T-helper 2 cell treated with Interferon-gamma antibody and Interleukin-4, amounts not matched to agents 5 μg/mL and 100 μg/mL, for 36 hours (primary cell): ENCODE measurements around the gene PCGF1.
"Not testable (repeated sequence)": the region's sequence is repeated elsewhere in the genome, so short reads cannot be mapped to it uniquely, and the experiment has no call there.

Experiments
- DNase-seq: peaks from one replicate; pipeline ENCODE4 v3.0.0; 2021; ENCODE audit warnings: low spot score
- H3K27ac Mint-ChIP-seq: one replicate; pipeline ENCODE4 v1.8.0; 2021; ENCODE audit warnings: mild to moderate bottlenecking, mixed read lengths
- H3K27me3 Mint-ChIP-seq: one replicate; pipeline ENCODE4 v1.8.0; 2021; ENCODE audit warnings: low read depth, mixed read lengths
- H3K36me3 Mint-ChIP-seq: one replicate; pipeline ENCODE4 v1.8.0; 2021; ENCODE audit warnings: low read depth, mixed read lengths
- H3K4me1 Mint-ChIP-seq: one replicate; pipeline ENCODE4 v1.8.0; 2021; ENCODE audit warnings: low read depth, mixed read lengths
- H3K4me3 Mint-ChIP-seq: one replicate; pipeline ENCODE4 v1.8.0; 2022; ENCODE audit warnings: mild to moderate bottlenecking, moderate library complexity, mixed read lengths
- H3K9me3 Mint-ChIP-seq: one replicate; pipeline ENCODE4 v1.8.0; 2021; ENCODE audit warnings: mixed read lengths

Gene PCGF1

GRCh38 chr2:74491648-74492544, 15.6 kb downstream of the PCGF1 start:
- Mint-ChIP-seq H3K4me3 (no peak overlapping the region), H3K4me1 (peaks cover 4% of the 10 kb centered on the region), H3K36me3 (peaks cover 33% of the 10 kb centered on the region), H3K27ac (no peak overlapping the region), H3K9me3 (no peaks in the 10 kb centered on the region), H3K27me3 (no peaks in the 10 kb centered on the region)
- DNase-seq, result no peak

- DNase-seq, result no peak
- H3K27ac Mint-ChIP-seq, result no peak overlapping the region
- H3K36me3 Mint-ChIP-seq, result peaks cover 44% of the 10 kb centered on the region
- H3K4me3 Mint-ChIP-seq, result no peak overlapping the region
- peaks cover 6% of the 10 kb centered on the region for H3K4me1 Mint-ChIP-seq
- no peaks in the 10 kb centered on the region for H3K27me3 Mint-ChIP-seq
- no peaks in the 10 kb centered on the region for H3K9me3 Mint-ChIP-seq
Observed at GRCh38 chr2:74489906-74490305, 17.6 kb downstream of the PCGF1 start.

GRCh38 chr2:74488643-74489481, 18.6 kb downstream of the PCGF1 start:
- Mint-ChIP-seq H3K36me3 (peaks cover 42% of the 10 kb centered on the region), H3K27ac (no peak overlapping the region), H3K4me3 (no peak overlapping the region), H3K9me3 (no peaks in the 10 kb centered on the region), H3K27me3 (no peaks in the 10 kb centered on the region), H3K4me1 (peaks cover 9% of the 10 kb centered on the region)
- no peak for DNase-seq

GRCh38 chr2:74486141-74486540, 21.4 kb downstream of the PCGF1 start:
- DNase-seq, result no peak
- Mint-ChIP-seq H3K27me3 (no peaks in the 10 kb centered on the region), H3K27ac (no peak overlapping the region), H3K4me3 (no peak overlapping the region), H3K36me3 (peaks cover 35% of the 10 kb centered on the region), H3K4me1 (peaks cover 19% of the 10 kb centered on the region), H3K9me3 (no peaks in the 10 kb centered on the region)

GRCh38 chr2:74483675-74484164, 23.8 kb downstream of the PCGF1 start:
- peak overlapping the region; percentile 99 for H3K4me3 Mint-ChIP-seq
- not testable (repeated sequence) for DNase-seq, H3K27me3 Mint-ChIP-seq, H3K9me3 Mint-ChIP-seq
- H3K36me3 Mint-ChIP-seq, result peaks cover 39% of the 10 kb centered on the region
- H3K27ac Mint-ChIP-seq, result peak overlapping the region; percentile 99
- peaks cover 25% of the 10 kb centered on the region for H3K4me1 Mint-ChIP-seq

- H3K4me1 Mint-ChIP-seq, result peaks cover 25% of the 10 kb centered on the region
- H3K4me3 Mint-ChIP-seq, result peak within 1 kb of the TSS; percentile 99
- no peaks in the 10 kb centered on the region for H3K9me3 Mint-ChIP-seq
- peak; percentile 91 for DNase-seq
- peaks cover 39% of the 10 kb centered on the region for H3K36me3 Mint-ChIP-seq
- peak within 1 kb of the TSS; percentile 99 for H3K27ac Mint-ChIP-seq
- no peaks in the 10 kb centered on the region for H3K27me3 Mint-ChIP-seq
Observed at GRCh38 chr2:74482801-74483674, 24.5 kb downstream of the PCGF1 start, which contains the start of the genes CCDC142 and TTC31. Gene CCDC142 (minus strand): TSS chr2:74482998. CDS start chr2:74482837, 161 bp downstream. Gene TTC31 (plus strand): TSS chr2:74483081. CDS start chr2:74483096, 15 bp downstream.

- DNase-seq, result peak; percentile 70
- H3K4me1 Mint-ChIP-seq, result peaks cover 25% of the 10 kb centered on the region
- no peaks in the 10 kb centered on the region for H3K27me3 Mint-ChIP-seq
- H3K27ac Mint-ChIP-seq, result peak overlapping the region; percentile 99
- H3K36me3 Mint-ChIP-seq, result peaks cover 44% of the 10 kb centered on the region
- no peaks in the 10 kb centered on the region for H3K9me3 Mint-ChIP-seq
- H3K4me3 Mint-ChIP-seq, result peak overlapping the region; percentile 99
Observed at GRCh38 chr2:74481961-74482800, 25.3 kb downstream of the PCGF1 start.

- DNase-seq, result no peak
- Mint-ChIP-seq H3K4me1 (peaks cover 22% of the 10 kb centered on the region), H3K4me3 (peak overlapping the region; percentile 99), H3K36me3 (peaks cover 40% of the 10 kb centered on the region), H3K9me3 (no peaks in the 10 kb centered on the region), H3K27ac (peak overlapping the region; percentile 57), H3K27me3 (no peaks in the 10 kb centered on the region)
Observed at GRCh38 chr2:74481431-74481830, 26.1 kb downstream of the PCGF1 start.

GRCh38 chr2:74474899-74475298, 32.6 kb downstream of the PCGF1 start:
- no peak overlapping the region for H3K4me3 Mint-ChIP-seq
- peaks cover 41% of the 10 kb centered on the region for H3K36me3 Mint-ChIP-seq
- no peak for DNase-seq
- no peaks in the 10 kb centered on the region for H3K9me3 Mint-ChIP-seq
- H3K4me1 Mint-ChIP-seq, result peaks cover 18% of the 10 kb centered on the region
- no peak overlapping the region for H3K27ac Mint-ChIP-seq
- H3K27me3 Mint-ChIP-seq, result no peaks in the 10 kb centered on the region

GRCh38 chr2:74474481-74474880, 33.0 kb downstream of the PCGF1 start:
- no peaks in the 10 kb centered on the region for H3K27me3 Mint-ChIP-seq
- no peak for DNase-seq
- peaks cover 18% of the 10 kb centered on the region for H3K4me1 Mint-ChIP-seq
- H3K9me3 Mint-ChIP-seq, result no peaks in the 10 kb centered on the region
- no peak overlapping the region for H3K27ac Mint-ChIP-seq
- peaks cover 41% of the 10 kb centered on the region for H3K36me3 Mint-ChIP-seq
- H3K4me3 Mint-ChIP-seq, result peak overlapping the region; percentile 15

GRCh38 chr2:74472945-74473258, 34.6 kb downstream of the PCGF1 start:
- Mint-ChIP-seq H3K27ac (peak overlapping the region; percentile 98), H3K4me1 (peaks cover 15% of the 10 kb centered on the region), H3K9me3 (no peaks in the 10 kb centered on the region), H3K36me3 (peaks cover 37% of the 10 kb centered on the region), H3K27me3 (no peaks in the 10 kb centered on the region), H3K4me3 (peak overlapping the region; percentile 97)
- no peak for DNase-seq

GRCh38 chr2:74472086-74472944, 35.2 kb downstream of the PCGF1 start, which contains the start of gene MRPL53:
Gene MRPL53 (minus strand): TSS chr2:74472680. CDS start chr2:74472660, 20 bp downstream.
- Mint-ChIP-seq H3K4me3 (peak within 1 kb of the TSS; percentile 97), H3K9me3 (no peaks in the 10 kb centered on the region), H3K27ac (peak within 1 kb of the TSS; percentile 98), H3K4me1 (peaks cover 15% of the 10 kb centered on the region), H3K27me3 (no peaks in the 10 kb centered on the region), H3K36me3 (peaks cover 33% of the 10 kb centered on the region)
- DNase-seq, result peak; percentile 94
